ENCODE data around the gene HASPIN. TPM values are rescaled to one million over a fixed set of nuclear protein-coding genes. Genes with fewer than 3 reads are reported as not detected.

The HASPIN gene
- total RNA-seq, 2 donors from 2014 or later, result 1.1 to 2.6 TPM

Other genes with a start within 250 kb of the HASPIN start
- 1 to 10 TPM; 1.0 to 3.1 TPM for gene ASPA, start 247.9 kb upstream of the HASPIN start, total RNA-seq
- 1 to 10 TPM in 1 of 2 donors, under 1 TPM in 1; 0.43 to 1.5 TPM for gene TRPV3, start 166.1 kb upstream of the HASPIN start, total RNA-seq
- gene TRPV1, start 114.5 kb upstream of the HASPIN start, total RNA-seq, result 1 to 10 TPM; 6.3 to 8.6 TPM
- 10 to 100 TPM; 19.1 to 19.6 TPM for gene SHPK, start 87.7 kb upstream of the HASPIN start, total RNA-seq
- 1 to 10 TPM; 7.7 to 8.0 TPM for gene CTNS, start 87.1 kb upstream of the HASPIN start, total RNA-seq
- gene TAX1BP3, start 55.3 kb upstream of the HASPIN start, total RNA-seq, result 100 to 1,000 TPM; 231 to 293 TPM
- 10 to 100 TPM; 29.7 to 36.0 TPM for gene EMC6, start 55.1 kb upstream of the HASPIN start, total RNA-seq
- gene P2RX5, start 27.7 kb upstream of the HASPIN start, total RNA-seq, result 1 to 10 TPM; 1.6 to 2.6 TPM
- 10 to 100 TPM; 15.6 to 16.2 TPM for gene ITGAE, start 77.3 kb downstream of the HASPIN start, total RNA-seq
- gene NCBP3, start 122.3 kb downstream of the HASPIN start, total RNA-seq, result 10 to 100 TPM; 35.9 to 42.5 TPM
- 1 to 10 TPM; 5.0 to 6.3 TPM for gene CAMKK1, start 169.2 kb downstream of the HASPIN start, total RNA-seq
- gene P2RX1, start 192.6 kb downstream of the HASPIN start, total RNA-seq, result 1 to 10 TPM; 2.8 to 5.9 TPM
- 100 to 1,000 TPM; 276 to 300 TPM for gene ATP2A3, start 240.5 kb downstream of the HASPIN start, total RNA-seq

All from left colon (tissue), 2 donors.